CD4-positive, alpha-beta T cell treated with Interleukin-12 subunit alpha and Interleukin-12 subunit beta, for 1 hour (primary cell): ENCODE data around the gene CAB39.

Source experiments
- DNase-seq: peaks from one replicate; pipeline ENCODE4 v3.0.0-alpha.2; 2020

Gene CAB39

DNA sequence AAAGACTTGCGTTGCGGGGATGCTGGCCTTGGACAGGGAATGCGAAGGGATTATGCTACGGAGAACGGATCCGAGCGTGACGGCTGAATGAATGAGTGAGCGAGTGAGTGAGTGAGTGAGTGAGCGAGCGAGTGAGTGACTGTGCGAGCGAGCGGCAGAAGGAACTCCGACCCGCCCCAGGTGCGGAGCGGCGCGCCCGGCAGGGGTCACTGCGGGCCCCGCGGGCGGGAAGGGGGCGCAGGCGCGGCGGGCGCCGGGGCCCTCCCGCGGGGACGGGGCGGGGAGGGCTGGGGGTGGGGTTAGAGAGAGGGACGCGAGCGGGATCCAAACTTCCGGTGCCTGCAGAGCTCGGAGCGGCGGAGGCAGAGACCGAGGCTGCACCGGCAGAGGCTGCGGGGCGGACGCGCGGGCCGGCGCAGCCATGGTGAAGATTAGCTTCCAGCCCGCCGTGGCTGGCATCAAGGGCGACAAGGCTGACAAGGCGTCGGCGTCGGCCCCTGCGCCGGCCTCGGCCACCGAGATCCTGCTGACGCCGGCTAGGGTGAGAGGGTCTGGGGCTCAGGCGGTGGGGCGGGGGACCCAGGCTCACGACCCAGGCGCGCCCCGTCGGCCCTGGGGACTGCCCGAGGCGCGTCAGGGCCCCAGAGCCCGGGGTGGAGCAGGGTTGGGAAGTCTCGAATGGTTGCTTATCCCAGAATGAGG, 152.1 kb downstream of the CAB39 start, which contains the start of gene ITM2C:
Gene ITM2C, plus strand, starts transcription at position 338 of the 702 bp plus-strand sequence. Its CDS starts 84 bp downstream, at position 422.
- peak; percentile 78 for DNase-seq

GRCh38 chr2:230865307-230865765, 152.7 kb downstream of the CAB39 start:
- no peak for DNase-seq

DNA sequence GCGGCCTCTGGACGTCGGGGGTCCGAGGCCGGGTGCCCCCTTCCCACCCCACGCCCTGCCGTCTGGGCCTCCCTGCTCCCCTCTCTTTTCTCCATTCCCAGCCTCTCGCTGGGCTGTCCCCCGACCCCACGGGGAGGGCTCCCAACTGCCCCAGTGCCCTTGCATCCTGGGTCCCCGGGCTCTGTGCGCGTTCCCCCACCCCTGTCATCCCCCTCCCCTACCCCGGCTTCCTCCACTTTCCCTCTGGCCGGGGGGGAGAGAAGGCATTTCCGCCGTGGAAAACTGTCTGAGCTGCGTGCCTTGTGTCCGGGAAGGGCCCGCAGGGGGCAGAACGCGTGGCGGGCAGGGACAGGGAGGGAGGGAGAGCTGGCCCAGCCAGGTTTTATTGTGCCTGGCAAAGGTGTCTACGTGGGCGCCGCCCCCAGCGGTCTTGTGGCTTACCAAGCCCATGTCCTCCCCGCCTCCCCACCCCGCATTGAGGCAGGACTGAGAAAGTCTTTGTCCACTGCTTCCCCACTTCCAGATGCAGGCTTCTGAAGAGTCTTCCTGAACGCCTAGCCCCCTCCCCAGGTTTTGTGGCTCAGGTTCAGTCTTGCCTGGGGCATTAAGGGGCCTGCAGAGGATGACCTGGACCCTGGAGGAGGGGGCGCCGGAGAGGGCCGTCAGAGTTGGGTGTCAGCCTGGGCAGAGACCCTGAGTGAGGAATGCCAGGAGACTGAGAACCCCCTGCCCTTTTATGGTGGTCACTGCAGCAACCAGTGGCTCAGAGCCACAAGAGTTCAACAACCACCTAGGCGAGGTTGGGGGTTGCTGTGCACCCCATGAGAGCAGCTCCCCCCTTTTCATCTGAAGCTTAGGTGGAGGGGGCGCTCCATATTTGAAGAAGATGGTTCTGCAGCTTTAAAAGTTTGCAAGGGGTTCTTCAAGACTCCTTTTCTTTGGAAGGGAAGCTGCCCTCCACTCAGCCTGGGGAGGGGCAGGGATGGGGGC, 153.4 kb downstream of the CAB39 start:
- DNase-seq: peak; percentile 38

GRCh38 chr2:230866756-230867523, 154.3 kb downstream of the CAB39 start:
- peak; percentile 74 for DNase-seq

GRCh38 chr2:230868161-230868946, 155.7 kb downstream of the CAB39 start:
- DNase-seq: no peak

GRCh38 chr2:230868947-230869913, 156.6 kb downstream of the CAB39 start:
- no peak for DNase-seq

GRCh38 chr2:230869914-230870543, 157.4 kb downstream of the CAB39 start:
- DNase-seq: no peak
